AG08395 (cell line): ENCODE measurements around the gene CDH5.

ENCODE experiments used
- DNase-seq: peaks from one replicate; pipeline ENCODE4 v3.0.0; 2012; ENCODE audit warnings: mixed read lengths, low spot score

Gene CDH5

GRCh38 chr16:66353055-66353454, 13.4 kb upstream of the CDH5 start:
- no peak for DNase-seq

GRCh38 chr16:66354034-66354909, 12.2 kb upstream of the CDH5 start:
- no peak for DNase-seq

- no peak for DNase-seq
Observed at GRCh38 chr16:66355526-66355925, 11.0 kb upstream of the CDH5 start.

GRCh38 chr16:66357523-66357928, 9.0 kb upstream of the CDH5 start:
- peak; percentile 91 for DNase-seq

- DNase-seq, result no peak
Observed at GRCh38 chr16:66358231-66358630, 8.3 kb upstream of the CDH5 start.

- DNase-seq, result no peak
Observed at GRCh38 chr16:66359012-66359411, 7.5 kb upstream of the CDH5 start.

GRCh38 chr16:66359811-66360608, 6.5 kb upstream of the CDH5 start:
- no peak for DNase-seq

- DNase-seq, result no peak
Observed at GRCh38 chr16:66360624-66361324, 5.7 kb upstream of the CDH5 start.

GRCh38 chr16:66361604-66362135, 4.8 kb upstream of the CDH5 start:
- no peak for DNase-seq

GRCh38 chr16:66363211-66363777, 3.2 kb upstream of the CDH5 start:
- DNase-seq, result no peak

- peak; percentile 32 for DNase-seq
Observed at GRCh38 chr16:66364117-66364958, 2.2 kb upstream of the CDH5 start.

GRCh38 chr16:66364959-66365306, 1.6 kb upstream of the CDH5 start:
- no peak for DNase-seq

- peak; percentile 33 for DNase-seq
Observed at GRCh38 chr16:66365651-66366050, 840 bp upstream of the CDH5 start.

- no peak for DNase-seq
Observed at GRCh38 chr16:66367968-66368891, 1.7 kb downstream of the CDH5 start.

GRCh38 chr16:66369055-66369592, 2.6 kb downstream of the CDH5 start:
- DNase-seq, result no peak

- no peak for DNase-seq
Observed at GRCh38 chr16:66370786-66371684, 4.5 kb downstream of the CDH5 start.

GRCh38 chr16:66372078-66372897, 5.8 kb downstream of the CDH5 start:
- DNase-seq, result no peak

- DNase-seq, result no peak
Observed at GRCh38 chr16:66372898-66373155, 6.3 kb downstream of the CDH5 start.
